ENCODE measurements around the gene SEC16A. TPM values are rescaled to one million over a fixed set of nuclear protein-coding genes. Genes with fewer than 3 reads are reported as not detected.

Gene SEC16A
- total RNA-seq, 1 donor from 2014 or later = 10.6 TPM

DNA sequence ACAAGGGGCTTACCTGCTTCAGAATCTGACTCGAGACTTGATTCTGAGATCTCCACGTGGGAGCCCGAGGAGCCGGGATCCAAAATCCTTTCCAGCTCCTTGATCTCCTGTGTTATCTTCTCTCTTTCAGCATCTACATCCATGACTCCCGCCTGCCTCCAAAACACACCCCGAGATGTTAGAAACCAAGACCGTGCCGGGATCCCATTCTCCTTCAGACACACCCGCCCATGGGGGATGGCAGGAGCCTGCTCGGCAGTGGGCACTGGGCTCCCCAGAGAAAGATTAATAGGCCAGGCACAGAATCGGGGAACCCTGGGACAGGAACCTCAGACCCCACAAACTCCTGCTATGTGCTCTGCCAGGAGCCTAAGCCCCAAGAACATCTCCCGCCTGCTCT, 84.6 kb downstream of the SEC16A start:
- DNase-seq = no peak

- no peak for DNase-seq
Measured at GRCh38 chr9:136397643-136398042, 85.2 kb downstream of the SEC16A start.

- DNase-seq = no peak
Measured at GRCh38 chr9:136396219-136396515, 86.7 kb downstream of the SEC16A start.

DNA sequence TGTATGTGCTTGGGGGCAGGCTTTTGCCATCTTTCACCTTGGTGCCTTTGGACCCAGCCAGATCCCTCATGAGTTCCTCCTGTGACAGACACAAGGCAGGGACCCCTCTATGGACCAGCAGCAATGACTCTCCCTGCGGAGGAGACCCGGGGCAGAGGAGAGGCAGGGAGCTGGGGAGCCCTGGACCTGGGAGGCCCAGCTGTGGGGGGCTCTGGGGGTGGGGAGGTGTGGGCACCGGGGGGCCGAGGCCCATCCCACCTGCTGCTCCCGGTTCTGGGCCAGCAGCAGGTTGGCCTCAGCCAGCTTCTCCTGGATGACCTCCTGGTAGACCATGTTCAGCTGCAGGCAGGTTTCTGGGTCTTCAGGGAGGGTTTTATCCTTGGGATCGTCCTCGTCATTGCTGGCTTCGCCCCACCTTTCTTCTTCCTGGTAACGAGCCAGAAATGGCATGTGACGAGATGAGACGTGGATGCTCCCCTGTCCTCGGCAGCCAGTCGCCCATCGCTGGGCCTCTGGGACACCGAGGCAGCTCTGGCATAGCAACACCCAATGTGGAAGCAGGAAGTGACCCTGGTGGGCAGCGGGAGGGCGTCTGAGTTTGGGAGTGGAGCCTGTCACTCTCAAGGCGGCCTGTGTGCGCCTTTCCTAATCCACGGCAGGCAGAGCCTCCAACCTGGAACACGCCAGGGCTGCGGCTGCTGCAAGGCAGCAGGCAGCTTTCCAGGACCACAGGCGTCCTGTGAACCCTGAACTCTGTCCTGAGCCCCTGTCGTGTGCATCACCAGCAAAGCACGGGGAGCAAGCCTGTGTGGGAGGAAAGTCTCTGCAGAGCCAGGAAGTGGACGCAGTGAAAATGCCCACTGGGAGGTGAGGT, 87.3 kb downstream of the SEC16A start:
- no peak for DNase-seq

DNA sequence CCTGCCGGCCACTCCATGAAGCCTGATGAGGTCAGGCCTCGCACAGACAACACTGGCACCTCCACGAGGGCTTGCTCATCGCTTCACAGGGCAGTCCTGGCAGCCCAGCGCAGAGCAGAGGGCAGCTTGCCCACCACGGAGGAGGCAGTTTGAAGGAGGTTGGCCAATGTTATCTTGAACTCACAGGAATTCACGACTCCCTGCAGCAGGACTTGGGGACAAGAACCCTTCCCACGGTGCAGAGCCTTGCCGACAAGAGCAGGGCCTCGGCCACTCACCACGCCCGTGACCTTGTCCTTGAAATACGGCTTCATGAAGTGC, 87.9 kb downstream of the SEC16A start:
- DNase-seq = no peak

GRCh38 chr9:136394312-136395019, 88.4 kb downstream of the SEC16A start:
- DNase-seq = no peak

DNA sequence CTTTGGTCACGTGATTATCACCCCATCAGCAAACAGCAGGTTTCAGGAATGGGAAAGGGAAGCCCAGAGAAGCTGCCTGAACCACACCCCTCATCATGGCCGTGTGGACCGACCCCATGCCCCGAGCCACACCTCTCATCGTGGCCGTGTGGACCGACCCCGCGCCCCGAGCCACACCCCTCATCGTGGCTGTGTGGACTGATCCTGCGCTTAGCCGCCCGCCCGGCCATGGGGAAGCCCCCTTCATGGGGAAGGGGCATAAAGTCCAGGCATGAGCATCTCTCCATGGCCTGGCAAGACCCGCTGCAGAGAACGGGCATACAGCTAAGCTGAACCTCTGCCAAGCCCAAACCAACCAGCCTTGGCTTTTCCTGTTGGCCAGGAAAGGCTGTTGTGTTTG, 89.3 kb downstream of the SEC16A start:
- DNase-seq = no peak

DNA sequence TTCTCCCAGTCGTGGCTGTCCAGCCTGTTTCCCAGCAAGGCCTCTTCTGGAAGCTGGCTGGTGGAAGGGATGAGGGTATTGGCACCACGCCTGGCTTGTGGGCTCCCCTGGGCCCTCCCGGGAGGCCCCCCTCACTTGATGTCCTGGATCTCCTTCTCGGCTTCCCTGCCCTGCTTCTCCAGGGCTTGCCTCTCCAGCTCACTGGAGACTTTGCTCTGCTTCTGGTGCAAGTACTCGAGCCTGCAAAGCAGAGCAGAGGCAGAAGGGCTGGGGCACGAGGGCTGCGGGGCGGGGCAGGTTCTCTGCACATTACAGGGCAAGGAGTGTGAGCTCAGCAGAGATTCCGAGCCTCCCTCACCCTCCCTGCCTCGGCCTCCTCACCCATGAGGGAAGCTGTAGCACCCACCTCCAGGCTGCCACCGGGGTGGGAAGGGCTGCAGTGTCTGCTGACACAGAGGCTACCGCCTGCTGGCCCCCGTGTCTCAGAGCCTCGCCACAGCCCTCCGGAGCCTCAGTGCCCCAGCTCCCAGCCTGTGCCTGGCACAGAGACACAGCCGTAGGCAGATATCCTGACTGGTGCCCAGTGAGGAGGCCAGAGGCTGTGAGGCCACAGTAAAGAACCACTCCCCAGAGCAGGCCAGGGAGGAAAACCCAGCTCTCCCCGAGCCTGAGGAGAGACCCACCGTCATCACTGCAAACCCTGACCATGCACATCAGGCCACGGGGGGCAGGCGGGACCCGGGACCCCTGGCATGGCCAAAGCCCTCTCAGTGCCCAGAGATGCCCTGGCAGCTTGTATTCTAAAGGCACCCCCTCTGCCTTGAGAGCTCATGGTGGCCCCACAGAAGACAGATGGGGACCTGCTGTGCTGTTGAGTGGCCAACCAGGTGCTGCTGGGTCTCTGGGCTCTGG, 90.0 kb downstream of the SEC16A start:
- no peak for DNase-seq

DNA sequence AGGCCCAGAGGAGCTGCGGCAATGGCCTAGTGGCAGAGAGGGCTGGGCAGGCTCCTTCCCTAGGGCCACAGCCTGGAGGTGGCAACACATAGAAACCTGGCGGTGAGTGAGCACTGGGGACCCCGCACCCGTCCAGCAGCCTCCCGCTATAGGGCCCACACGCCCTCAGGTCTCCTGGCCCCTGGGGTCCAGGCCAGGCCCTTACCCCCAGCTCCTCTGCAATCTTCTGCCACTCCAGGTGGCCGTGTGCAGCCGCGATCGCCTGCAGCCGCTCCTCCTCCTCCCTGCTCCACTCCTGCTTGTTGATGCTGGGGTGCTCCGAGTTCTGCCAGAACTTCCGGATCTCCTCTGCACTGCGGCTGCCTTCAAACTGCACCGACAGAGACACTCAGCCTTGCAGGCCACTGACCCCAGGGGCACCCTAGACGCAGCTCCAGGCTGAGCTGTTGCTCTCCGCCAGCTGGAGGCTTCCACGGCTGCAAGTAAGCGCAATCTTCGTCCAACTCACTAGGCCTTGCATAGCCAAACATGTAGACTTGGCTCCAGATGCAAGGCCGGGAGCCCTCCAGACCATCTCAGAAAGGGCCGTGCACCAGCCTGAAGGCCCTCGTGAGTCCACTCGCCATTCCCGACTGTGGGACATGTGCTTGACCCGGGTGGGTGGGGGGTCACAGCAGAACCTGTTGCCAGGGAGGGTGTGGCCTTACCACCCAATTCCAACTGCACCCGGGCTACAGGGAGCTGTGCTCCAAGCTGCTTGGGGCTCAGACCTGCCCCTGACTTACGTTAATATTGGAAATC, 90.9 kb downstream of the SEC16A start:
- DNase-seq = no peak

Small RNA genes within 50 kb of the gene (small RNA-seq; reads per million reads assigned to genes)
- 0.09 reads per million for gene MIR4673

Other genes with a start within 250 kb of the SEC16A start
- gene QSOX2, start 237.2 kb downstream of the SEC16A start, total RNA-seq = 8.1 TPM
- under 0.01 TPM for gene CCDC187, start 178.9 kb downstream of the SEC16A start, total RNA-seq
- 73.6 TPM for gene GPSM1, start 155.5 kb downstream of the SEC16A start, total RNA-seq
- 4.1 TPM for gene DNLZ, start 119.3 kb downstream of the SEC16A start, total RNA-seq
- gene CARD9, start 109.4 kb downstream of the SEC16A start, total RNA-seq = 0.47 TPM
- 7.2 TPM for gene SNAPC4, start 82.9 kb downstream of the SEC16A start, total RNA-seq
- gene ENTR1, start 72.4 kb downstream of the SEC16A start, total RNA-seq = 20.1 TPM
- 23.6 TPM for gene PMPCA, start 72.4 kb downstream of the SEC16A start, total RNA-seq
- 11.5 TPM for gene INPP5E, start 43.2 kb downstream of the SEC16A start, total RNA-seq
- gene NOTCH1, start 63.0 kb upstream of the SEC16A start, total RNA-seq = 22.9 TPM
- 13.7 TPM for gene EGFL7, start 179.9 kb upstream of the SEC16A start, total RNA-seq
- 2.2 TPM for gene AGPAT2, start 204.4 kb upstream of the SEC16A start, total RNA-seq
- 25.1 TPM for gene DIPK1B, start 229.5 kb upstream of the SEC16A start, total RNA-seq